GM23248 (cell line): ENCODE measurements around the gene SEC22C.

Experiments used
- EZH2 ChIP-seq: fragments of 200-600 bp; sonication (generic); IDR thresholded peaks from 2 replicates; pipeline ENCODE4 v1.6.1; 2018; ENCODE audit warnings: antibody characterized with exemption, mild to moderate bottlenecking; ENCODE audit not compliant: insufficient read depth, poor library complexity, severe bottlenecking
- EZH2phosphoT487 ChIP-seq: fragments of 200-600 bp; sonication (generic); IDR thresholded peaks from 2 replicates; pipeline ENCODE4 v1.6.1; 2018; ENCODE audit warnings: antibody characterized with exemption, moderate library complexity, mild to moderate bottlenecking, low read depth; ENCODE audit not compliant: insufficient read depth

DNA sequence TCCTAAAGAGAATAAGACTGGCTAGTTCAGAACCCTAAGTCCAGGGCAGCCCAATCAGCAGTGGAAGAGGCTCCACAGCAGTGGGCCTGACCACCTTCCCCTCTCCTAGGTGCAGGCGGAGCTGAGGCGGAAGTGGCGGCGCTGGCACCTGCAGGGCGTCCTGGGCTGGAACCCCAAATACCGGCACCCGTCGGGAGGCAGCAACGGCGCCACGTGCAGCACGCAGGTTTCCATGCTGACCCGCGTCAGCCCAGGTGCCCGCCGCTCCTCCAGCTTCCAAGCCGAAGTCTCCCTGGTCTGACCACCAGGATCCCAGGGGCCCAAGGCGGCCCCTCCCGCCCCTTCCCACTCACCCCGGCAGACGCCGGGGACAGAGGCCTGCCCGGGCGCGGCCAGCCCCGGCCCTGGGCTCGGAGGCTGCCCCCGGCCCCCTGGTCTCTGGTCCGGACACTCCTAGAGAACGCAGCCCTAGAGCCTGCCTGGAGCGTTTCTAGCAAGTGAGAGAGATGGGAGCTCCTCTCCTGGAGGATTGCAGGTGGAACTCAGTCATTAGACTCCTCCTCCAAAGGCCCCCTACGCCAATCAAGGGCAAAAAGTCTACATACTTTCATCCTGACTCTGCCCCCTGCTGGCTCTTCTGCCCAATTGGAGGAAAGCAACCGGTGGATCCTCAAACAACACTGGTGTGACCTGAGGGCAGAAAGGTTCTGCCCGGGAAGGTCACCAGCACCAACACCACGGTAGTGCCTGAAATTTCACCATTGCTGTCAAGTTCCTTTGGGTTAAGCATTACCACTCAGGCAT, 45.6 kb downstream of the SEC22C start:
- TF ChIP-seq EZH2phosphoT487: no peak
- no peak for TF ChIP-seq EZH2
